C4-2B (cell line): ENCODE data around the gene MED12L.

Experiments used
- ZFX ChIP-seq: fragments of 450-650 bp; IDR thresholded peaks from 2 replicates; pipeline ENCODE4 v1.6.1; 2017
- TF ChIP-seq, protein P1 (sequence below): fragments of 450-650 bp; conservative IDR thresholded peaks from 2 replicates; pipeline ENCODE4 v1.5.1; 2017; ENCODE audit warnings: mild to moderate bottlenecking

DNA sequence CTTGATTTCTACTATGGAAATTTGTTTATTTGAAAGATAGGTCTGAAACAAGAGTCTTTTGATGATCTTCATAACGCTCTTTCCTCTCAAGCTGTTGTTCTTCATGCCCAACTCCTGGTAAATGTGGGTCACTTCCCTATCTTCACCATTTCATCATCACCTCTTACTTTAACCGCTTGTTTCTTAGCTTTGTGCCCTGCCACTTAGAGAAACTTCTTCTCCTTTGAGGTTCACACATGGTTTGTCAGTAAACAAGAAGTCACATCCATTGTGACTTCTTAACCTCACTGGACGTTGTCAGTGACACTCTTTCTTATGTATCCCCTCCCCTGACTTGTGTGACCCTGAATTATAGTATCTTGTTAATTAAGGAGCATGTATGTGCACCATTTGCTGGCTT, 260.8 kb downstream of the MED12L start:
- TF ChIP-seq, protein P1, sequence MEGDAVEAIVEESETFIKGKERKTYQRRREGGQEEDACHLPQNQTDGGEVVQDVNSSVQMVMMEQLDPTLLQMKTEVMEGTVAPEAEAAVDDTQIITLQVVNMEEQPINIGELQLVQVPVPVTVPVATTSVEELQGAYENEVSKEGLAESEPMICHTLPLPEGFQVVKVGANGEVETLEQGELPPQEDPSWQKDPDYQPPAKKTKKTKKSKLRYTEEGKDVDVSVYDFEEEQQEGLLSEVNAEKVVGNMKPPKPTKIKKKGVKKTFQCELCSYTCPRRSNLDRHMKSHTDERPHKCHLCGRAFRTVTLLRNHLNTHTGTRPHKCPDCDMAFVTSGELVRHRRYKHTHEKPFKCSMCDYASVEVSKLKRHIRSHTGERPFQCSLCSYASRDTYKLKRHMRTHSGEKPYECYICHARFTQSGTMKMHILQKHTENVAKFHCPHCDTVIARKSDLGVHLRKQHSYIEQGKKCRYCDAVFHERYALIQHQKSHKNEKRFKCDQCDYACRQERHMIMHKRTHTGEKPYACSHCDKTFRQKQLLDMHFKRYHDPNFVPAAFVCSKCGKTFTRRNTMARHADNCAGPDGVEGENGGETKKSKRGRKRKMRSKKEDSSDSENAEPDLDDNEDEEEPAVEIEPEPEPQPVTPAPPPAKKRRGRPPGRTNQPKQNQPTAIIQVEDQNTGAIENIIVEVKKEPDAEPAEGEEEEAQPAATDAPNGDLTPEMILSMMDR = no peak
- TF ChIP-seq ZFX = no peak
